ENCODE data around the gene ZBTB12. TPM values are rescaled to one million over a fixed set of nuclear protein-coding genes. Genes with fewer than 3 reads are reported as not detected.

ZBTB12 gene
- polyA plus RNA-seq, 3 donors = 27.7 to 35.2 (median 29.6) TPM

DNA sequence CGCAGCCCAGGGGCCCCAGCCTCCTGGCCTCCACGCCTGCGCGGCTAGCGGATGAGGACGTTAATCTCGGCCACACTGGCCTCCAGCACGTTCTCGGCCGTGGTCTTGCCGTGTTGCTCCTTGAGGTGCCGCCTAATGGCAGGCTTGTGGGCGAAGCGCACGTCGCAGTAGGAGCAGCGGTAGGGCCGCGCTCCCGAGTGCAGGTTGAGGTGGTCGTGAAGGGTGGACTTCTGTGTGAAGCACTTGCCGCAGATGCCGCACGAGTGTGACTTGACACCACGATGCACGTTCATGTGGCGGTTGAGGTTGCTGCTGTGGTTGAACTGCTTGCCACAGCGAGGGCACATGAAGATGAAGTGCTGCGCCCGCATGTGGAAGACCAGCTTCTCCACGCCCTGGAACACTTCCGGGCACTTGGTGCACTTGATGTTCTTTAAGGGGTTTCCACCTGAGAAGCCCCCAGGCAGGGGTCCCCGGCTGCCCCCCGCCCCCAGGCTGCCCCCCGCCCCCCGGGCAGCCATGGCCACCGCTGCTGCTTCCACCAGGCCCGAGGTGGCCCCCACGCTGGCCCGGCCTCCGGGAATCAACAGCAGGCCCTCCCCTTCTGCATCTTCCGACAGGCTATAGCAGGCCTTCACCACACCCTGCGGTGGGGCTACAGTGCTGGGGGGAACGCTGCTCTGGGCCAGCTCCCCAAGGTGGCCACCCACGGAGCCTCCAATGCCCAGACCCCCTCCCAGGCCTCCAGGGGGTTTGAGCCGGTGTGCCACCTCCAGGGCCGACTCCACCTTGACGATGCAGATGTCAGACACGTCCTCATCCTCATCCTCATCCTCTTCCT lies 1.8 kb downstream of the ZBTB12 start:
- DNase-seq = no peak

DNA sequence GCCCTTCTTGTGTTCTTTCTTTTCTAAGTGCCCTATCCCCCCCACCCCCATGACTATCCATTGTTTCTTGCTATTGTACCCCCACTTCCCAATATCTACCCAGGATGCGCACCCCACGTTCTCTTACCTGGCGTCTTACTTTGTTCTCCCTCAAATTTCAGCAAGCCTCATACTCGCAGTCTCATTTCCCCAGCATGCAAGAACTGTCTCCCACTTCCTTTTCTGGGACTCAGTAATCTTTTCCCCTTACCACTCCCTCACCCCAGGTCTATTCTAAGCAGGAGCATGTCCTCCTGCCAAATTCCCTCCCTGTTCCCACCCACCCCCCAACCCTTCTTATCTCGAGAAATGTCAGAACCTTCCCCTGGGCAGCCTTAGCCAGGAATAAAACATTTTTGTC lies 2.7 kb downstream of the ZBTB12 start:
- DNase-seq = no peak

DNA sequence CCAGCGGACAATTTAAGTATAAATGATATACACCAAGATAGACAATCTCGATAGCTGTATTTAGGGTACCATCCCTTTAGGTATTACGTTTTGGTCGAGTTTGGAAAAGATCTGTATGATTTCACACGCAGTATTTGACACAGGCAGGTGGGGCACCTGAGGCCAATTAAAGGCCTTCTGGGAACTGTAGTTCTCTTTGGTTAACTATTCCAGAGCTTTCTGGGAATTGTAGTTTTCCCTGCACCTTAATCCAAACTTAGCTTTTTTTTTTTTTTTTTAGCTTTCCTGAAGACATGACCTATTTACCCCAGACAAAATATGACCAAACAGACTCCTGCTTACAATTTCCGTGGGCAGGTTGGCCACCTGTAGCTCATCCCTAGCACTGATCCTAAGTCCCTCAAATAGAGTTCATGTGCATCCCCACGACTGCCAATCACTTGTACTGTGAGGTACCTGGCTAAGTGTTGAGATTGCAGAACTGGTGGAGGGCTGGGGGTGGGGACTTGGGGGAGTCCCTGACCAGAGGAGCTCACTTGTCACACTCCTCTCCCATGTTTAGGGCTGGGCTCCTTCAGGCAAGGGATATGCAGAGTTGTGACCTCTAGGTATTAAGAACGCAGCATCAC lies 3.4 kb downstream of the ZBTB12 start:
- DNase-seq = peak; percentile 41

DNA sequence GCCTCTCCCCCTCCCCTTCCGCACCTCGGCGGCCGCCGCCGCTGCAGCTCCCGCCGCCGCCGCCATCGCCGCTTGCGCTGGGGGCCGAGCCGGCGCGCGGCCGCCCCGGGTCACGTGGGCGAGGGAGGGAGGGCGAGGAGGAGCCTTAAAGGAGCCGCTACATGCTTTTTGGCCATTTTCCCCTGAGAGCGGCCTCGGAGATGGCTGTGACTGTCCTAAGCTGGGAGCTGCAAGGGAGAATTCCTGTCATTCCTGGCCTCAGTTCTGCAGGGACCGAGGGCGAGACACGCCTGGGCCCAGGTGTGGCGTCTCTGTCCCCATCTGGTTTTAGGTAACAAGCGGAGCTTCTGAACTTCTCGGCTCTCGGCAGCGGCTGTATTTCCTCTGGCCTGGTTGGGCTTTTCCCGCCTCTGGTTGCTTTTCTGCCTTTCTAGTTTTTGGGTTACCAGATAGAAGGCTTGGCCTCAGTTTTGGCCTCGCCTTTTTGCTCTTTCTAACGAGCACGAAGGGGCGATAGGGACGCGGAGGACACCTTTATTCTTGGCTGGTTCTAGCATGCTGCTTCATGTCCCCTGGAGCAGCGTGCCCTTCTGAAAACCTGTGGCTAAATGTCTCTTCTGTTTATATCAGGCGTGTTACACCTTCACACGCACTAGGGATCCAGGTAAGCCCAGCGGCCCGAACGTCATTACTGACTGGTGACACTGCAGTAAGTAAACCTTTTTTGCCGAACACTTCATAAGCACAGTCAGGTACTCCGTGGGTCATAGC lies 4.1 kb downstream of the ZBTB12 start, which contains the start of gene EHMT2:
Gene EHMT2, minus strand, starts transcription at position 87 of the 771 bp plus-strand sequence. Its CDS starts 21 bp downstream, at position 66.
- DNase-seq = peak; percentile 88

DNA sequence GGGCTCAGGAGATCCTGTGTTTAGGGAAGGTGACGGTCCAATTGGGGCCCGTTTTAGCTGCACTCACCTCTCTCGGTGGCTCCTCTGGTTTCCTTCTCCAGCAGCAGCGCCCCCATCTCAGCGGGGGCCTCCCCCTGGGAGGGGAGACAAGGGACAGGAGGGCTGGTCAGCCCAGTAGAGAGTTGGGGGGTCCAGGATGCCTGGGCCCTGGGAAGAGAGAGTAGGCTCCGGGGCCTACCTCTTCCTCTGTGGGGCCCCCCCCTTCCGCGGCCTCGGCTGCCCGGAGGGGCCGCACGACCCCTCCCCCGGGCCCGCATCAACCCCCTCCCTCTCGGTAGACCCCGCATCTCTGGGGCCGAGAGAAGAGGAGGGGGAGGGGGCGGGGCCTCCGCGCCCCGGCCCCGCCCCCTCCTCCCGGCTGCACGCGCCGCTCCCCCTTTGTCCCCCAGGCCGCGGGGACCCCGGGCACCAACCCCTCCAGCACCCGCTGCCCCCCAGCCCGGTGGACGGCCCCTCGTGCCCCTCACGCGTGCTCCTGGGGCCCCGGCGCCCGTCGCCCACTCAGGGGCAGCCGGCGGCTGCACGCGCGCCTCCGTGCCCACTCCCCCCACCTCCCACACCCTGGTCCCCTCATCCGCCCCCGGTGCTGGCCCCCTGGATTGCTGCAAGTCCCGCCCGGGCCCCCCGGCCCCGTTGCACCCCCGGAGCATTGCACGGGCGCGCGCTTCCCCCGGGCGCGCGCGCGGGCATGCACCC lies 4.9 kb downstream of the ZBTB12 start:
- no peak for DNase-seq

DNA sequence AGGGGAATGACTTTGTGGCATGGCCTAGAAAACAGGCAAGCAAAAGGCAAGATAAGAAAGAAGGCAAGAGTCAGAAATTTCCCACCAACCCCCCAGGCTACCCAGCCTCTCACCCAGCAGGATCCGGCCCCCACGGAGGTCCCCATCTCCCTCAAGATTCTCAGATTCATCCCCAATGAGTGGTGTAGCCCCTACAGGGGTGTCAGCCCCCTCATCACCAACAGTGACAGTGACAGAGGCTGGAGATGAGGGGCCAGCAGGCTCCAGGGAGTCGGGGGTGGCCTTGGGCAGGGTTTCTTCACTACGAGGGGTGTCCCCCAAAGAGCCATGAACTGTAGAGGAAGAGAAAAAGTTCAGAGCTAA lies 5.4 kb downstream of the ZBTB12 start:
- DNase-seq = no peak

DNA sequence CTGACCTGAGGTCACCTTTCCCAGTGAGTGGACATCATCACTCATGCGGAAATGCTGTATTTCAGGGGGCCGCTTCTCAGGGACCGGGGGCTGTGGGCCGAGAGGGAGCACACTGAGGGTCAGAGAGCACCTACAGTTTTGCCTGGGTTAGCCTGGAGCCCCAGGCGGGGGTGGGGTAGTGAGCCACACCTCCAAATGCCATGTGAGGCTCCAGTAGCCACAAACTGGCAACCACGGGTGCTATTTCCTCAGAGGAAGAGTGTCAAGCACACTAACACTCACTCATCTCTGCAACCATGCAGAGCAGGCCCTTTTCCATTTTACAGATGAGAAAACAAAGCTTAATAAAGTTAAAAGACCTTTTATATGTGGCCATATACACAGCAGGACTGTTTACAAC lies 9.1 kb downstream of the ZBTB12 start:
- DNase-seq = no peak

DNA sequence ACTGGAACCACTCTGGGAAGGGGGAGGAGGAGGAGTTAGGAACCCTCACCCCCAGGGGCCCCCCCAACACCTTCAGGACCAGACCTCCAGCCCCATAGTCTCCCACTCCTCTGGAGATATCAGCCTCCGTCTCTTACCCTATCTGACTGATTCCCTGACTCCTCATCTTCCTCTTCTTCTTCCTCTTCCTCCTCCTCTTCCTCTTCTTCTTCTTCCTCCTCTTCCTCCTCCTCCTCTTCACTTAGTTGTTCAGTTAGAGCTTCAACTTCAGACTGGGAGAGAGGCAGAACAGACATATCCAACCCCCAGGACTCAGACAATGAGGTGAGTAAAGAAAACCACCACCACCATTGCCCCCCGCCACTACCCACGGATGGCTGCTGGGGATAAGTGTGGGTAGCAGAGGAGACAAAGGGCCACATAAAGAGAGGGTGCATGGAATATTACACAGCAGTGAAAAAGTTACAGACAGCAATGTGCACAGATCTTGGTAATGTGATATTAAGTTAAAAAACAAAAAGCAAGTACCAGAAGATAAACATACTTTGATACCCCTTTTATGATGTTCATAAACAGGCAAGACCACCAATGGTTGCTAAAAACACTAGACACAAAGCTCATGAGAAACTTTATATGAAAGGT lies 12.4 kb downstream of the ZBTB12 start:
- no peak for DNase-seq

DNA sequence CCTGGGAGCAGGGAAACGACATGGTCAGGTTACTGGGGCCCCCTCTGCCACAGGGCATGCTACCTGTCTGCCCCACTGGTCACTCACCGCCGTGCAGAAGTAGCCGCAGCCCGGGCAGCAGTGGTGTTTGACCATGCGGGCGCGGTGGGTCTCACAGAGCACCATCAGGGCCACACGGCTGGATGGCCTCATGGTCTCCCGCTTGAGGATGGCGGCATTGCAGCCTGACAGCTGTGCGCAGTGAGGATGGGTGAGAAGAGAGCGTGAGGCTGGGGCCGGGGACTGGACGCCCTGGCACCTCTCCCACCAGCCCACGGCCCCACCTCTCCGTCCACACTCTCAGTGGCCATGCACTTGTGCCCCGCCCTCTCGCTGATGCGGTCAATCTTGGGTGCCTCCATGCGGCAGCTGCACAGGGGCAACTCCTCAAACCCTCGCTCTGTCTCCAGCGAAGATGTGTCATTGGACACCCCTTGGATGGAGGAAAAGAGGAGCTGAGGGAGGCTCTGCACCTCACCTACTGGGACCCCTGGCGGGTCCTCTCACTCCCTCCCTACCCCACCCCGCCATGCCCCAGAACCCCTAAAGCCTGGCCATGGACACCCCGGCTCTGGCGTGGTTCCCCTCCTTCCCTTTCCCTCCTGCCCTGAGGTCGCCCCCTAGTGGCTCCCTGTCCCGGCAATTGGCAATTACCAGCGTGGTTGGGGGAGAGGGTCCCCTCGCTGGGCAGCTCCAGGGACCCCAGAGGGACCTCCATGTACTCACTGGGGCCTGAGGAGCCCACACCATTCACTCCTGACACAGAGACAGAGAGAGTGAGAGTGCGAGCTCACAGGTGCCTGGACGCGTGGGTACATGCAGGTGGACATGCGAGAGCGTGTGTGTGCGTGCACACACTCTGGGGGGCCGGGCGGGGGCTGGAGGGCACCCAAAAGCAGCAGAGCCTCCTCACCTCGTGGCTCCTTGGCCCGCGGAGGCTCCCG lies 13.3 kb downstream of the ZBTB12 start:
- no peak for DNase-seq

DNA sequence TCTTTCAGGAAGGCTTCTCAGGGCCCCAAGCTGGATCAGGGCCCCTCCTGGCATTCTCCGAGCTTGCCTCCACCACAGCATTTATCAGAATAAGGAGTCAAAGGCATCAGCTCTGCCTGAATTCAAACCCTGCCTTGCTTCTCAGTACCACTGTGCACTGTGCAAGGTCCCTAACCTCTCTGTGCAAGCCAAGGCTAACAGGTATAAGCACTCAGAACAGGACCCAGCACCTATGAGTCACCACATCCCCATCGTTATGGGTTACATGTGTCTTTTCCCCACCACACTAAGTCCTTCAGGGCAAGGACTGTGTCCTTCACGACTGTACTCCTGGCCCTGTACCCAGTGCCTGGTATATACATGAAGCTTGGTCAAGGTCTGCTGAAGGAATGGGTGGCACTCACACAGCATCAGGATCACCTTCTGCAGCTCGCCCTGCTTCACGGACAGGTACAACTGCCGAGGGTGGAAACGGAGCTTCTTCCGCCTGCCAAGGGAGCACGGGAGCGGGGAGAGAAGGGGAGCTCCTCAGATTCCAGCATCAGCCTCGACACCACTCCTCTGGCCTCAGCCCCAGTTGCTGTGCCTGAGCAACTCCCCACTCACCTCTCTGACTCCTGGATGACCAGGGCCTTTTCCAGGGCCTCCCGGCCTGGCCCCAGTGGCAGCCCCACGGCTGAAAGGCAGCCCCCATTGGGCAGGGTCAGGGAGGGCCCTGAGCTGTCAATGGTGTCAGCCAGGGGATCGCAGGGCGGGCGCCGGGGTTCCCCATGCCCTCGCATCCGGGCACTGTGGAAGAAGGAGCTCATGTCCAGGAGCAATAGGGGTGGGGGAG lies 14.5 kb downstream of the ZBTB12 start:
- no peak for DNase-seq

DNA sequence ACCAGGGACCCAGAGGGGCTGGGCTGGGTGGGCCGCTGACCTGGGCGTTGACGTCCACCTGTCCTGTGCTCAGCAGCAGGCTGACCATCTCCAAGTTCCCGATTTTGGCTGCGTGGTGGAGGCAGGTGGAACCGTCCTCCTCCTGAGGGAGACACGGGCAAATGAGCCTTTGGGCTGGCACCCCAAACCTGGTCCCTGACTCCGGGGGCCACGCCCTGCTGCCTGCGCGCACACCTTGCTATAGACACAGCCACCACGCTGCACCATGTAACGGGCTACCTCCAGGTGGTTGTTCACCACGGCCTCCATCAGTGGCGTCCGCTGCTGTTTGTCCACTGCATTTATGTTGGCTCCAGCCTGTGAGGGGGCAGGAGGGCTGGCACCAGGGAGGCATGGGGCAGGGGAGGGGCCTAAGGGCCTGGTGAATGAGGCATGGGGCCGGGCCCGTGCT lies 15.3 kb downstream of the ZBTB12 start:
- DNase-seq = no peak

DNA sequence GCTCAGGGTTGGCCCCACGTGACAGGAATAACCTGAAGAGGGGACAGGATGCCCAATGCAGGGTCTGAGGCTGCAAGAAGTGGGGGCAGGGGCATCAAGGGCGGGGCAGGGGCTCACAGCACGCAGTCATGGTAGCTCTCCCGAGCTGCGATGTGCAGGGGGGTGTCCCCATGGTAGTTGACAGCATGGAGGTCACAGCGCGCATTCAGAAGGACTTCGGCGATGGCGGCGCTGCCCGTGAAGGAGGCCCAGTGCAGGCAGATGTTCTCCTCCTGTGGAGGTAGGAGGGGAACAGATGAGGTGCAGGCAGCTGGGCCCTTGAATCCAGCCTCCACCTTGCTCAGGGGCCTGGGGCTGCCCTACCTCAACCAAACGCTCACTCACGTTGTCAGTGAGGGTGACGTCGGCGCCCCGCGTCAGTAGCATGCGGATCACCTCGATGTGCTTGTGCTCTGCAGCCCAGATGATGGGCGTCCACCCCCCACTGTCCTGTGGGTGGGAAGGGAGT lies 17.3 kb downstream of the ZBTB12 start:
- DNase-seq = no peak

DNA sequence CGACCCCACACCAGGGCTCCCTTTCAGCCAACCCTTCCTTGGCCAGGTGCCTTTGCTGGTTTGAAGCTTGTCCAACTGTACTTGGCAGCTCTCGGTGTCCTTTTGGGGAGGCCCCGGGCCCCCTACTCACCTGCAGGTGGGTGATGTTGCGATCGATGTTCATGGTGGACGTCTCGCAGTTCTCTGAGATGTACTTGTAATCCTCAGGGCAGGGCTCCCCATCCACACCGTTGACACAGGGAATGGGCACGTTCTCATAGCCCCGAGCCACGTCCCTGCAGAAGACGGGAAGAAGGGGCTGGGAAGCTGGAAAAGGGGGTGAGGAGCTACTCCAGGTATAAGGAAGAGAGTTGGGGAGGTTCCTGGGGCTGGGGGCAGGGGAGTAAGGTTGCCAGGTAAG lies 18.2 kb downstream of the ZBTB12 start:
- DNase-seq = no peak

DNA sequence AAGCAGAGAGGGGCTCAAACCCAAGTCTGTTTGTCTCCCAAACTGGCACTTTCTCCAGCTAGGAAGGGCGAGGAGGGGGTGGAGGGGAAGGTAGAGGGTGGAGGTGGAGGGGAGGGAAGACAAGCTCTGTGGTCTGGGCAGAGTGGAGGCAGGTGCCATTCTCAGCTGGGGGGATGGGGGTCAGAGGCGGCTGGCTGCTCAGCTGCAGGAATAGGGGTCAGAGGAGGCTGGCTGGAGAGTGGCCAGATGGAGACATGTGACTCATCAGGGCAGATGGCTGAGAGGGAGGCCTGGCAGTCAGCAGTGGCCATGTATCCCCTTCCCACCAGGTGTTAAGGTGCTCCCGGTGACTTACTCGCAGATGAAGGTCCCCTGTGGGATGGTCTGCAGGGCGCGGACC lies 19.5 kb downstream of the ZBTB12 start:
- DNase-seq = no peak

DNA sequence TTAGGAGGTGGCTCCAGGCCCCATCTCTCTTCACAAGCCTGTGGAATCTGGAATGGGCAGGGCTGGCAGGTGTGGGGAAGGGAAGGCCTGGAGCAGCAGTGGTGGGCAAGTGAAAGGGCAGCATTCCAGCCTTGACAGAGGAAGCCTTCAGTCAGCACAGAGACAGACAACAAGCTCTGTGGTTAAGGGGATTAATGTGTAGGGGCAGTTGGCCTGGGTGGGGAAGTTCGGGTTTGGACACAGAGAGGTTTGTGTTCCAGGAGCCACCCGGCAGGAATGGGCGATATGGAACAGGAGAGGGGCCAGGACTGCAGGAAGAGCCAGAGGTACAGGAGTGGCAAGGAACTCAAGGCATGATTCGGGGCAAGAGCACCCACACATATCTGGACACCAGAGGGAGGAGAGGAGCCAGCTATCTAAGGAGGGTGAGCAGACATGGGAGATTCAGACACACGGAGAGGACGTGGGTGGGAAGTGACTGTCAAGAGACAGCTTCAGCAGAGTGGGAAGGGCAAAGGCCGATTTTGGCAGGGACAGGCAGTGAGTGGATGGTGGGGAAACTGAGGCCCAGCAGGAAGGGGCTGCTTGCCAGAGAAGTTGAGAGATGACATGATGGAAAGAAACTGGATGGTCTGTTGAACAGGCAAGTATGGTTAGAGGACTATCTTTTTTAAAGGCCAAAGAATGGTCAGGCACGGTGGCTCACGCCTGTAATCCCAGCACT lies 20.6 kb downstream of the ZBTB12 start:
- DNase-seq = no peak

DNA sequence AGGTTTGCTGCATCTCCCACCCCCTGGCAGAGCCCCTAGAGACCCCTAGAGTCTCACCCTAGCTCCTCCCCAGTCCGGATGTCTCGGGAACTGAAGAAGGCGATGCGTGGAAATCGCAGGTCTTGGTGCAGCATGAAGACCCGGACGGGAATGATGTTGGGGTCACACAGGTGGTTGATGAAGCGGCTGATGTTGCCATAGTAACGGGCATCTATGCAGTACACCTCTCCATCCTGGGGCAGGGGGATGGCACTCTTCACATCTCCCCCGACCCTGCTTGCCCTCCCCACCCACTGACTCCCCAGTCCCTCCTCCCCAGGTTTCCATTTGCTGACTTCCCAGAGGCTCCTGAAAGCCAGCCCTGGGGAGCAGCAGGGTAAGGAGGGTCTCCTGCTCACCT lies 21.3 kb downstream of the ZBTB12 start:
- no peak for DNase-seq

DNA sequence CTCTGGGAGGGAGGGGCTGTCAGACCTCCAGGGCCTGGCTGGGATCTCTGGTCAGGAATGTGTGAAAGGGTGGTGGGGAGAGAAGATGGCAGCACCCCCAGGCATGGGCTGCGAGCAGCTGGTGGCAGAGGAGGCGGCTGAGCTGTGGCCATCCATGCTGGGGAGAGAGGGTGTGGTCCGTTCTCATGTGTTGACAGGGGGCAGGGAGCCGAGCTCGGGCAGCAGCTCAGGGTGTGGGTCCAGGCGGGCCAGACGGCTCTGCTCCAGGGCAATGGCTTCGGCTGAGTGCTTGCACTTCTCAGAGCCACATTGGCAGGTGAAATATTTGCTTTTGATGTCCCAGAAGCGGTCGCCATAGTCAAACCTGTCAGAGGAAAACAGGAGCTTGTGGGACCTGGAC lies 22.0 kb downstream of the ZBTB12 start:
- no peak for DNase-seq

DNA sequence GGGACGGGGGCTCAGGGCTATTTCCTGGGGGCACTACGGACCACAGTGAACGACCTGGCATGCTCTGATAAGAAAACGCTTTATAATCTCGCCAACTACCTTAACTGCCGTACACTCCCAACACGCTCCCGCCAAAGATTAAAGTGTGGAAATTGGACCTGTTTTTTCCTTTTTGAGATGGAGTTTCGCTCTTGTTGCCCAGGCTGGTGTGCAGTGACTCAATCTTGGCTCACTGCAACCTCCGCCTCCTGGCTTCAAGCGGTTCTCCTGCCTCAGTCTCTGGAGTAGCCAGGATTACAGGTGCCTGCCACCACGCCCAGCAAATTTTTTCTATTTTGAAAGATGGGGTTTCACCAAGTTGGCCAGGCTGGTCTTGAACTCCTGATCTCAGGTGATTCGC lies 22.7 kb downstream of the ZBTB12 start:
- no peak for DNase-seq
